ENCODE measurements around the gene RPTOR. TPM values are rescaled to one million over a fixed set of nuclear protein-coding genes. Genes with fewer than 3 reads are reported as not detected.

The RPTOR gene
- total RNA-seq, 1 experiment from 2014 or later, result 58.0 TPM

GRCh38 chr17:80703142-80703478 lies 158.5 kb downstream of the RPTOR start:
- ATAC-seq (no peak), DNase-seq (ENCODE audit: low read depth, low spot score) (no peak)
- no TSS peak for BruUV-seq (replicated peaks)
- H3K27me3 ChIP-seq (ENCODE audit: control insufficient read depth, insufficient read depth, low read length), result no peaks in the 10 kb centered on the region
- intact Hi-C loops (cut with micrococcal nuclease; ENCODE audit: unreplicated experiment), result no loop called here
- POLR2A ChIA-PET, result no interaction called here
- no peaks in the 10 kb centered on the region for H3K9me3 ChIP-seq (ENCODE audit: control insufficient read depth, insufficient read depth, low read depth, low read length)
- in situ Hi-C loops (cut with HindIII; ENCODE audit: low pct_unique_long_range_greater_than_20kb, low sequenced_read_pairs), result no loop called here
- H3K4me3 ChIP-seq (ENCODE audit: low read depth in 2 of 2, low read length in 2 of 2), result no peak overlapping the region
- no peak for TF ChIP-seq REST (IDR thresholded peaks at IDR 0.05; ENCODE audit: insufficient read depth in 1 of 2, low read depth in 2 of 2, low read length in 1 of 2)
- no peak for TF ChIP-seq SIN3A (IDR thresholded peaks at IDR 0.05; ENCODE audit: borderline replicate concordance, insufficient read depth, low read depth, low read length)
- TF ChIP-seq TCF7L2 (IDR thresholded peaks at IDR 0.05; ENCODE audit: low read depth, low read length), result no peak
- TF ChIP-seq POLR2AphosphoS5 (IDR thresholded peaks at IDR 0.05; ENCODE audit: low read depth, low read length), result no peak
- no peak for TF ChIP-seq CTCF (IDR thresholded peaks at IDR 0.05)
- no peaks in the 10 kb centered on the region for H3K36me3 ChIP-seq (ENCODE audit: control insufficient read depth, insufficient read depth, low read length)
- CTCF ChIA-PET, result no interaction called here
- H3K4me1 ChIP-seq (ENCODE audit: control insufficient read depth, insufficient read depth, low read length), result peaks cover 11% of the 10 kb centered on the region
- no peak overlapping the region for H3K27ac ChIP-seq (ENCODE audit: low read length)

GRCh38 chr17:80704381-80704819 lies 159.8 kb downstream of the RPTOR start:
- CTCF ChIA-PET, result no interaction called here
- no TSS peak for BruUV-seq (replicated peaks)
- peak overlapping the region; percentile 24; the same call in 1 of the 2 replicates for H3K27ac ChIP-seq (ENCODE audit: low read length)

More at GRCh38 chr17:80704381-80704819, 159.8 kb downstream of the RPTOR start:
- no peaks in the 10 kb centered on the region for H3K9me3 ChIP-seq (ENCODE audit: control insufficient read depth, insufficient read depth, low read depth, low read length)
- in situ Hi-C loops (cut with HindIII; ENCODE audit: low pct_unique_long_range_greater_than_20kb, low sequenced_read_pairs) (no loop called here), intact Hi-C loops (cut with micrococcal nuclease; ENCODE audit: unreplicated experiment) (no loop called here)
- POLR2A ChIA-PET, result interaction anchor here (0.6 kb wide), 1 partner anchor 51 kb away, joined by 6 read pairs; no protein-coding TSS in a partner anchor
- TF ChIP-seq POLR2AphosphoS5 (IDR thresholded peaks at IDR 0.05; ENCODE audit: low read depth, low read length) (no peak), CTCF (IDR thresholded peaks at IDR 0.05) (no peak), SIN3A (IDR thresholded peaks at IDR 0.05; ENCODE audit: borderline replicate concordance, insufficient read depth, low read depth, low read length) (no peak), REST (IDR thresholded peaks at IDR 0.05; ENCODE audit: insufficient read depth in 1 of 2, low read depth in 2 of 2, low read length in 1 of 2) (no peak)
- no peak overlapping the region for H3K4me3 ChIP-seq (ENCODE audit: low read depth in 2 of 2, low read length in 2 of 2)
- peaks cover 11% of the 10 kb centered on the region for H3K4me1 ChIP-seq (ENCODE audit: control insufficient read depth, insufficient read depth, low read length)
- ATAC-seq (no peak), DNase-seq (ENCODE audit: low read depth, low spot score) (no peak)
- no peaks in the 10 kb centered on the region for H3K36me3 ChIP-seq (ENCODE audit: control insufficient read depth, insufficient read depth, low read length)
- no peaks in the 10 kb centered on the region for H3K27me3 ChIP-seq (ENCODE audit: control insufficient read depth, insufficient read depth, low read length)
